GM19351 (cell line): ENCODE results near the gene DESI1.
"Not testable (repeated sequence)": the region's sequence is repeated elsewhere in the genome, so short reads cannot be mapped to it uniquely, and the experiment has no call there.

Source experiments
- ATAC-seq: cut with Tn5 transposase; IDR thresholded peaks from one replicate; pipeline ENCODE4 v1.9.1; 2021; ENCODE audit warnings: mild to moderate bottlenecking, moderate library complexity; ENCODE audit not compliant: unreplicated experiment

The DESI1 gene

GRCh38 chr22:41562461-41562860 lies 58.4 kb downstream of the DESI1 start:
- ATAC-seq, result no peak

GRCh38 chr22:41561788-41562187 lies 59.1 kb downstream of the DESI1 start:
- ATAC-seq, result no peak

- ATAC-seq, result no peak
These were observed 59.5 kb downstream of the DESI1 start for GRCh38 chr22:41561335-41561734.

DNA sequence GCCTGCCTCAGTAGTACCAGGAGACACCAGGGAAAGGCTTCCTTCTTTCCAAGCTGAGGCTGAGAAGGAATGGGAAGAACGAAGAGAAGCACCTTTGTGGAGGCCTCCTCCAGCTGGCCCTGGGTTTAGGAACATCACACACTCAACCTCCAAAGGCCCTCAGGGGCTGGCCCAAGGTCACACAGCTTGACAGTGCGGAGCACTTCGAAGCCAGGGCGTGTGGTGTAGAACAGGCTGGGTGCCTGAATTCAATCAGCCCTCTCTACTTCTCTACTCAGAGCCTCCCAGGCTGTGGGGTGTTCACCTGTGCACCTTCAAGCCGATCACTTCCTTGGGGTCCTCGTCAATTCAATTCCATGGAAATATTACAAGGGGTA lies 60.8 kb downstream of the DESI1 start:
- no peak for ATAC-seq

DNA sequence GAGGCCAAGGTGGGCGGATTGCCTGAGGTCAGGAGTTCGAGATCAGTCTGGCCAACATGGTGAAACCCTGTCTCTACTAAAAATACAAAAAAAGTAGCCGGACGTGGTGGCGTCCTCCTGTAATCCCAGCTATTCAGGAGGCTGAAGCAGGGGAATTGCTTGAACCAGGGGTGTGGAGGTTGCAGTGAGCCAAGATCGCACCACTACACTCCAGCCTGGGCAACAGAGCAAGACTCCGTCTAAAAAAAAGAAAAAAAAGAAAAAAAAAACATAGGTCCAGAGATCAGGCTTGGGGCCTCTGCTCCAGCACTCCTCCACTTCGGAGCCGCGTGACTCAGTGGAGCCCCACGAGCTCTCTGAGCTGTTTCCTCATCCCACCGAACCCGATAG lies 62.6 kb downstream of the DESI1 start:
- ATAC-seq, result not testable (repeated sequence)

DNA sequence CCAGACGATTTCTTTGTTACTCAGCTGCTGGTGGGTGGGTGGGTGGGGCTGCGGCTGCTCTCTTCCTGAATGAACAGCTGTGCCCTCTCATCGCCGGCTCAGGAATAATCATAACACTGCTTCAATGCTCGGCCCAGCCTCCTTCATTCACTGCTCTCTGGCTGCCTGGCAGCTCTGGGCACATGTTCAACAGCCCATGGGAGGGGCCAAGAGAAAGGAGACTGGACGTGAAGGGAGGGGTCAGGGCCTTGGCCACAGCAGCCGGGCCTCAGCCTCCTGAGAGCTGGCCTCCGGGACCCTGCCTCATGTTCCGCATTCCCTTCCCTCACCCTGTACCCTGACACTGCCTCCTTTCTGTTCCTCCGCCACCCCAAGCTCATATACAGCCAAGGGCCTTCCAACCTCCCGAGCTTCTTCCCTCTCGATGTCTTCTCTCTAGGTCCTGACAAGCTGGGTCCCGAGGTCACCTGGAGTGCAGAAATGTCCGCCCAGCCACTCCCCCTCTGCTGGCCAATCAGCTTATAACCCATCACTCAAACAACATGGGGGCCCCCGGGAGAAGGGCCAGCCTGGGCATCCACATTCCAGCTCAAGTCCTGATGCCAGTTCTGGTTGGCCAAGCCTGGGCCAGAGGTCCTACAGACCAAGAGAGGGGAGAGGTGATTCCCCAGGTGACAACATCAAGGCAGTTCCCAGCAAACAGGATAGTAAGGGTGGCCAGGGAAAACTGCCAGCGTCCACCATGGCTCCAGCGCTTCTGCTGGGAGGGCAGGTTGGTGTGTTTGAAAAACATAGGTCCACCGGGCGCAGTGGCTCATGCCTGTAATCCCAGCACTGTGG lies 63.2 kb downstream of the DESI1 start:
- no peak for ATAC-seq

- ATAC-seq, result no peak
These were observed 64.3 kb downstream of the DESI1 start for GRCh38 chr22:41556561-41556960.

- ATAC-seq, result no peak
These were observed 65.4 kb downstream of the DESI1 start for GRCh38 chr22:41555325-41555982.

- no peak for ATAC-seq
These were observed 68.8 kb downstream of the DESI1 start for GRCh38 chr22:41551877-41552582.

DNA sequence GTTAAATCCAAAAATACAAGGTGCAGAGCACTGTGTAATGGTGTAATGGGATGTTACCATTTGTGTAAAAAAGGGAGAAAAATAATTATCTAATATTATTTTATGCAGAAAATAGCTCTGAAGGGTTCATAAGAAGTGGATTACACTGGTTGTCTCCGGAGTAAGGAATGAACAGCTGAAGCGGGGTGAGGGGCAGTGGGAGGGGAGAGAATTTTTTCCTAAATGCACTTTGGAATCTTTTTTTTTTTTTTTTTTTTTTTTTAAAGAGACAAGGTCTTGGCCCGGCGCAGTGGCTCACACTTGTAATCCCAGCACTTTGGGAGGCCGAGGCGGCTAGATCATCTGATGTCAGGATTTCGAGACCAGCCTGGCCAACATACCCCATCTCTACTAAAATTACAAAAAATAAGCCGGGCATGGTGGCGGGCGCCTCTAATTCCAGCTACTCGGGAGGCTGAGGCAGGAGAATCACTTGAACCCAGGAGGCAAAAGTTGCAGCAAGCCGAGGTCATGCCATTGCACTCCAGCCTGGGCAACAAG lies 69.8 kb downstream of the DESI1 start:
- ATAC-seq, result no peak

DNA sequence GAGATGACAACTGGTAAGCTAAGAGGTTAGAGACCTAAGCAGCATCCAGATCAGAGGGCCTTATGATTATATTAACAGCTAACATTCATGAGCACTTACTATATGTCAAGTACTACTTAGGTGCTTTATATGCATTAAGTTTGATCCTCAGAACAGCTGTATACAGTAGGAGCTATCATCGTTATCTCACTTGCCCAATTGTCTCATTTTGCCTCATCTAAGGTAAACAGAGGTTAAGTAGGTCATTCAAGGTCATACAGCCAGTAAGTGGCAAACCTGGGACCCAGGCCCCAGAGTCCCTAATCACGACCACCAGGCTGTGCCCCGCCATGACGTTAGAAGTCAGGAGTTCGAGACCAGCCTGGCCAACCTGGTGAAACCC lies 72.0 kb downstream of the DESI1 start:
- ATAC-seq, result no peak
